Prostate gland (tissue), 2 donors: Measurements from ENCODE around the gene KIT.

Experiments used
- CTCF ChIP-seq, 4 experiments: fragments of 200-600 bp in 2 of 4; fragments of 450-650 bp in 2 of 4; sonication (generic) in 2 of 4; IDR thresholded peaks; 1 replicate in 3 of 4; 2 replicates in 1 of 4; pipeline ENCODE4 v1.5.1; 2016 to 2019; ENCODE audit warnings: antibody characterized with exemption in 4 of 4, mild to moderate bottlenecking in 2 of 4, moderate library complexity in 2 of 4
- POLR2A ChIP-seq: fragments of 450-650 bp; IDR thresholded peaks from one replicate; pipeline ENCODE4 v1.6.1; 2016; ENCODE audit warnings: antibody characterized with exemption, mild to moderate bottlenecking
- POLR2AphosphoS5 ChIP-seq: sonication (generic); formaldehyde crosslinking; IDR thresholded peaks from one replicate; pipeline ENCODE4 v1.6.1; 2017; ENCODE audit warnings: antibody characterized with exemption

DNA sequence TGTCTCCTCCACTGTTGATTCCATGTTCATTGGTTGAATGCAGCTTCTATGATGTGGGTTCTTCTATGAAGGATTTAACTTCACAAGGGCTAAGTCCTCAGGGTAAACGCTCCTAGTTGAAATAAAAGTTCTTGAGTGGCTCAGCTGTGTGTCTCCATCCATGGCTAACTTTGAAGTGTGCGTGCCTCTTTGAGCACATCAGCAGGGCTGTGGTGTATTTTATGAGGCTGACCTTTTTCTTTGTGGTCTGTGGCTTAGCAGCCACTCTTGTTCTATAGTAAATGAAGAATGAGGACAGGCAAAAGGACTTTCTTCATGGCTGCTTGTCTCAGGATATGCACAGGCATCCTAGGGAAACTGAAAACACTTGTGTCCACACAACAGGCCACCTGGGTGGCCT lies 88.5 kb downstream of the KIT start:
- no peak for TF ChIP-seq POLR2A
- no peak for TF ChIP-seq POLR2AphosphoS5
- TF ChIP-seq CTCF (IDR thresholded peaks at IDR 0.05): no peak
